CD4-positive, alpha-beta memory T cell (primary cell): Measurements from ENCODE around the gene LSG1. TPM values are rescaled to one million over a fixed set of nuclear protein-coding genes. Genes with fewer than 3 reads are reported as not detected.

Experiments
- CTCF ChIA-PET: fragments of 350-600 bp; sonication (Branson Sonifier 250); formaldehyde crosslinking; loops from one replicate; lab custom pipeline; 2021; ENCODE audit warnings: inconsistent platforms; ENCODE audit not compliant: partially characterized antibody; lab: Charles Lee
- POLR2A ChIA-PET: fragments of 350-600 bp; sonication (Branson Sonifier 250); formaldehyde crosslinking; loops from one replicate; lab custom pipeline; 2021; ENCODE audit not compliant: partially characterized antibody; lab: Charles Lee
- DNase-seq, 5 donors: peaks; one replicate each; pipeline versions ENCODE4 v3.0.0 to v3.0.0-alpha.2; 2020 to 2022; ENCODE audit warnings: mixed read lengths in 1 of 5
- H3K27ac ChIP-seq: one replicate; pipeline ENCODE4 v1.7.0; 2013; ENCODE audit warnings: low read depth, low read length
- H3K27me3 ChIP-seq: 2 replicates; pipeline ENCODE4 v1.7.0; 2013; ENCODE audit warnings: mild to moderate bottlenecking, low read length, moderate library complexity; ENCODE audit not compliant: insufficient read depth
- H3K36me3 ChIP-seq: 2 replicates; pipeline ENCODE4 v1.7.0; 2013; ENCODE audit warnings: mild to moderate bottlenecking, low read length, moderate library complexity; ENCODE audit not compliant: insufficient read depth
- H3K4me1 ChIP-seq: 2 replicates; pipeline ENCODE4 v1.7.0; 2013; ENCODE audit warnings: mild to moderate bottlenecking, low read length, moderate library complexity; ENCODE audit not compliant: insufficient read depth
- H3K4me3 ChIP-seq, 2 donors: one replicate each; pipeline ENCODE4 v1.7.0; 2013; ENCODE audit warnings: low read length in 2 of 2, mild to moderate bottlenecking in 1 of 2
- H3K9me3 ChIP-seq, 2 donors: one replicate each; pipeline ENCODE4 v1.7.0; 2013; ENCODE audit warnings: low read length in 2 of 2, control low read depth in 1 of 2; ENCODE audit not compliant: control insufficient read depth in 1 of 2
- H3K27ac Mint-ChIP-seq, 7 donors: one replicate each; pipeline ENCODE4 v1.8.0; 2020 to 2021; ENCODE audit warnings: mixed read lengths in 7 of 7, mild to moderate bottlenecking in 6 of 7, inconsistent platforms in 3 of 7, moderate library complexity in 3 of 7
- H3K27me3 Mint-ChIP-seq, 2 donors: one replicate each; pipeline ENCODE4 v1.8.0; 2020 to 2021; ENCODE audit warnings: mixed read lengths in 2 of 2
- H3K36me3 Mint-ChIP-seq, 2 donors: one replicate each; pipeline ENCODE4 v1.8.0; 2020 to 2021; ENCODE audit warnings: mixed read lengths in 2 of 2, inconsistent platforms in 1 of 2, mild to moderate bottlenecking in 1 of 2
- H3K4me1 Mint-ChIP-seq, 4 donors: one replicate each; pipeline ENCODE4 v1.8.0; 2020 to 2021; ENCODE audit warnings: mixed read lengths in 4 of 4, mild to moderate bottlenecking in 1 of 4
- H3K4me3 Mint-ChIP-seq, 8 donors: one replicate each; pipeline ENCODE4 v1.8.0; 2020 to 2021; ENCODE audit warnings: mixed read lengths in 8 of 8, mild to moderate bottlenecking in 7 of 8, moderate library complexity in 6 of 8, inconsistent platforms in 3 of 8
- H3K9me3 Mint-ChIP-seq, 8 donors: one replicate each; pipeline ENCODE4 v1.8.0; 2020 to 2021; ENCODE audit warnings: mixed read lengths in 8 of 8, mild to moderate bottlenecking in 5 of 8, inconsistent platforms in 3 of 8, moderate library complexity in 1 of 8
- intact Hi-C: fragments of 100-400 bp; cut with micrococcal nuclease; formaldehyde crosslinking; loops from one replicate; pipeline ENCODE4 v1.15.1; 2023
- polyA plus RNA-seq, 2 donors: library from polyadenylated mRNA; unstranded; fragments of 300-500 nt; fragmentation: Illumina TruSeq; gene quantifications; one replicate each; pipeline ENCODE4 v1.2.3, GENCODE V29; 2021
- total RNA-seq, 2 experiments: library from RNA; stranded (reverse); gene quantifications; one replicate each; pipeline ENCODE4 v1.2.3, GENCODE V29; 2021

The LSG1 gene
- total and polyA plus RNA-seq, 4 experiments from 2014 or later, result 9.6 to 49.5 (median 42.3) TPM

DNA sequence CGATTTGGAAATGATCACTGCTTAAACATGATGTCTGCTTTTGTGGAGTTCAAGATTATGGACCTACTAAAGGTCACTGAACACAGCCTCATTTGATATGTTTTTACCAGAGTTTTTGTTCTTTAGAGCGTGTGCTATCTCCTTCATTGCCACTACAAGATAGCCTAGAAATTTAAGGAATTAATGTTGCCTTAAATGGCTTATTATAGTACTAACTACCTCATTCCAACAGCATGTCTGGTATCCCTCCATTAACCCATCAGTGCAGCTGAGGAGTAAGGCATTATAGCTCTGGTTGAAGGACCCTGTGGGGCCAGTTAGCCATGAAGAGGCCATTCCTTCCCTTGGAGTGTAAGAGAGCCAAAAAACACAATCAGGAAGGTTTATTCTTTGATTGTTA, 11.4 kb upstream of the LSG1 start:
- peak overlapping the region in 1 of 8 donors; percentile 17 for H3K4me3 Mint-ChIP-seq
- no peak for DNase-seq

DNA sequence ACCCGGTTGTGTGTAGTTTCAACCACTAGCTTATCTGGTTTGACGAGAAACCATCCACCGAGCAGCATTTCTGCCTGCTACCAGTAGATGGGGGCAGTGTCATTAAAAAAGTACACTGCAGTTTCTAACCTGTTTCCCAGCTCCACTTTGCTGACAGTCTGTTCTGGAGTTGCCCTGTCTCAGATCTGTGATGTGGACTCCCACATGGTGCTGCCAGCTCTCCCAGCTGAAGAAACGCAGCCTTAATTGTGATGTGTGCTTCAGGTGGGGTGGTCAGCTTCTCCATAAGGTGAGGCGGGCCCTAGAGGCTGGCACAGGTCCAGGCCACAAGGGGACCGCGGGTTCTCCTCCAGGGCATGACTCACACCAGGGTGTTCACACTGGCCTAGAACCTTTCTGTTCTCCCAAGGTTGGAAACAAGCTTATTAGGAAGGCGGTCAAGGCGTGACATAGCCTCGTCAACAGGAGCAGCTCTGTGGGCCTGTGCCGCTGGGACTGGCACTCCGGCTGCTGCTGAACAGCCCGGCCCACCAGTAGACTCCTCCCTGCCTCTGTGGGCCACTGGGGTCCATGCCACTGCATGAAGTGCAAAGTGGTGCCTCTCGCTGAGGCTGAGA, 10.8 kb upstream of the LSG1 start:
- H3K36me3 Mint-ChIP-seq, result peaks cover 0 to 5% of the 10 kb centered on the region in 2 donors
- POLR2A ChIA-PET, result interaction anchor here (1.0 to 8.1 kb wide), 8 partner anchors 11 to 840 kb away, joined by 3 to 262 read pairs (median 5); partner anchors contain the start of genes LSG1 and XXYLT1
- H3K27ac ChIP-seq, result no peak overlapping the region
- peak; percentile 59 to 74 (median 69) for DNase-seq
- peaks cover 16 to 42% (median 29%) of the 10 kb centered on the region in 4 donors for H3K4me1 Mint-ChIP-seq
- H3K4me1 ChIP-seq, result peaks cover 35% of the 10 kb centered on the region
- H3K9me3 Mint-ChIP-seq, result no peaks in the 10 kb centered on the region
- H3K4me3 Mint-ChIP-seq, result peak overlapping the region in 1 of 8 donors; percentile 23
- no peaks in the 10 kb centered on the region for H3K27me3 Mint-ChIP-seq
- no peaks in the 10 kb centered on the region for H3K27me3 ChIP-seq
- H3K4me3 ChIP-seq, result no peak overlapping the region
- intact Hi-C loops, result loop anchor here (1.0 kb wide), 1 partner anchor 577 kb away; no protein-coding TSS in a partner anchor
- CTCF ChIA-PET, result interaction anchor here (0.6 to 9.0 kb wide), 34 partner anchors 9 to 850 kb away, joined by 3 to 281 read pairs (median 4); partner anchors contain the start of genes LSG1 and XXYLT1
- no peaks in the 10 kb centered on the region for H3K36me3 ChIP-seq
- H3K9me3 ChIP-seq, result no peaks in the 10 kb centered on the region
- peak overlapping the region in 2 of 7 donors; percentile 4 to 62 for H3K27ac Mint-ChIP-seq

More for the DNA sequence above, 11.4 kb upstream of the LSG1 start:
- H3K4me1 ChIP-seq, result peaks cover 39% of the 10 kb centered on the region
- no peaks in the 10 kb centered on the region for H3K27me3 ChIP-seq
- Mint-ChIP-seq H3K4me1 (peaks cover 16 to 43% (median 30%) of the 10 kb centered on the region in 4 donors), H3K27me3 (no peaks in the 10 kb centered on the region), H3K27ac (no peak overlapping the region), H3K9me3 (no peaks in the 10 kb centered on the region), H3K36me3 (peaks cover 0 to 5% of the 10 kb centered on the region in 2 donors)
- ChIA-PET CTCF (interaction anchor here (1.1 to 9.0 kb wide), 23 partner anchors 9 to 839 kb away, joined by 3 to 281 read pairs (median 7); partner anchors contain the start of genes LSG1 and XXYLT1), POLR2A (interaction anchor here (1.1 to 8.1 kb wide), 6 partner anchors 11 to 586 kb away, joined by 3 to 262 read pairs (median 5); partner anchors contain the start of gene LSG1)
- no peak overlapping the region for H3K4me3 ChIP-seq
- H3K36me3 ChIP-seq, result no peaks in the 10 kb centered on the region
- no peaks in the 10 kb centered on the region for H3K9me3 ChIP-seq
- no peak overlapping the region for H3K27ac ChIP-seq
- intact Hi-C loops, result no loop called here

DNA sequence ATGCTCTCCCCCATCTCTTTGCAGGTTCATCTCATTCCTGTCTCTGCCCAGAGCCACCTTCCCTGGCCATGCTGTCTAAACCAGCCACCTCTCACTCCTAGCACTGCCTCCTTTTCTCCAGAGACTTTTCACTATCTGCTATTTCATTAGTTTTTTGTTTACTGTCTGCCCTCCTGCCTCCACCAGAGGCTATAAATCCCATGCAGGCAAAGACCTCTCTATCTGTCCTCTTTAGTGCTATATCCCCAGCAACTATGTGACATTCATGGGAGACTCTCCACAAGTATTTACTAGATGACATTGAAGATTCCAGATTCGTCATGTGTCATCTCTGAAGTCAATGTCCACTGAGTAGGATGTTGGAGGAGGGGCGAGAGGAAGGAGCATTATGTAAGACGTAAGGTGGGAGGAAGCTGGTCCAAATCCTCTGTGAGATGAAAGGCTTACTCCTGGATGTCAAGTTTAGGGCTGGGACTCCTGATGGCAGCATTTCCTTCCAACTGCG, 10.2 kb upstream of the LSG1 start:
- Mint-ChIP-seq H3K27me3 (no peaks in the 10 kb centered on the region), H3K9me3 (no peaks in the 10 kb centered on the region), H3K4me3 (peak overlapping the region in 1 of 8 donors; percentile 23), H3K36me3 (peaks cover 0 to 5% of the 10 kb centered on the region in 2 donors), H3K4me1 (peaks cover 16 to 39% (median 26%) of the 10 kb centered on the region in 4 donors), H3K27ac (peak overlapping the region in 3 of 7 donors; percentile 4 to 62 (median 12))
- intact Hi-C loops, result loop anchor here (1.0 kb wide), 1 partner anchor 578 kb away; no protein-coding TSS in a partner anchor
- H3K4me3 ChIP-seq, result no peak overlapping the region
- no peak for DNase-seq
- ChIA-PET CTCF (interaction anchor here (0.6 to 9.0 kb wide), 34 partner anchors 10 to 850 kb away, joined by 3 to 281 read pairs (median 4); partner anchors contain the start of genes LSG1 and XXYLT1), POLR2A (interaction anchor here (1.0 to 8.1 kb wide), 8 partner anchors 10 to 840 kb away, joined by 3 to 262 read pairs (median 5); partner anchors contain the start of genes LSG1 and XXYLT1)
- no peaks in the 10 kb centered on the region for H3K27me3 ChIP-seq
- H3K9me3 ChIP-seq, result no peaks in the 10 kb centered on the region
- H3K4me1 ChIP-seq, result peaks cover 31% of the 10 kb centered on the region
- no peaks in the 10 kb centered on the region for H3K36me3 ChIP-seq
- H3K27ac ChIP-seq, result no peak overlapping the region

DNA sequence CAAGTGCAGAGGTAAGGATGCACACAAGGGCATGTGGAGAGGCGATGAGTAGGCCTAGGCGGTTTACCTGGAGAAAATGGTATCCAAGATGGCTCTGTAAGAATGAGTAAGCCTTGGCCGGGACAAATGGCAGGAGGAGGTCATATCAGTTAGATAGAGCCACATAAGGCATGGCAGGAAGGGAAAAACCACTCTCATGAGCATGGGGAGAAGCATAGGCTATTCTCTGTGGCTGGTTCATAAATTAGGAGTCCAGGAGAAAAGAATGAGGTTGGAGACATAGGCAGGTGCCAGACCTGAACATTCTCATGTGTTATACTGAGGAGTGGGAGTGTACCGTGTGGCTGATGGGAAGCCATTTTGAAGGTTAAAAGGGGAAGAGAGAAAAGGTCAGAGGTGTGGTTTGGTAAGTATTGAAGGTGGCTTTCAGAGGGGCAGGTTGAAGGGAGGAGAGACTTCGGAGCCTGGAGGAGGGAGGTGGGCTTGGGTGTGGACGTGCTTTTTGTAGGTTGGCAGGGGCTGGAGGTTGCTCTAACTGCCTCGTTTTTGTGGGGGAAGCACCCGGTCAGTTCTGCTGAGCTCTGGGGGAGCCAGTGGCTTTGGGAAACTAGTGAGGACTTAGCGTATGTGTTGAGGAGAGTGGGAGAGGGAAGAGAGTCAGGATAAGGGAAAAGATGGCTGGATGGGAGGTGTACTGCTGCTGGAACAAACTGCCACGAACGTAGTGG, 9.1 kb upstream of the LSG1 start:
- H3K36me3 ChIP-seq, result no peaks in the 10 kb centered on the region
- no peaks in the 10 kb centered on the region for H3K27me3 ChIP-seq
- peaks cover 27% of the 10 kb centered on the region for H3K4me1 ChIP-seq
- CTCF ChIA-PET, result interaction anchor here (3.3 to 9.0 kb wide), 4 partner anchors 10 to 589 kb away, joined by 21 to 281 read pairs (median 93); partner anchors contain the start of genes LSG1 and XXYLT1
- peaks cover 0 to 4% of the 10 kb centered on the region in 2 donors for H3K36me3 Mint-ChIP-seq
- H3K4me1 Mint-ChIP-seq, result peaks cover 14 to 32% (median 21%) of the 10 kb centered on the region in 4 donors
- no peak overlapping the region for H3K4me3 ChIP-seq
- DNase-seq, result no peak
- POLR2A ChIA-PET, result no interaction called here
- peak overlapping the region in 1 of 7 donors; percentile 47 for H3K27ac Mint-ChIP-seq
- intact Hi-C loops, result no loop called here
- H3K9me3 ChIP-seq, result no peaks in the 10 kb centered on the region
- no peaks in the 10 kb centered on the region for H3K27me3 Mint-ChIP-seq
- H3K9me3 Mint-ChIP-seq, result no peaks in the 10 kb centered on the region
- H3K27ac ChIP-seq, result no peak overlapping the region
- no peak overlapping the region for H3K4me3 Mint-ChIP-seq

DNA sequence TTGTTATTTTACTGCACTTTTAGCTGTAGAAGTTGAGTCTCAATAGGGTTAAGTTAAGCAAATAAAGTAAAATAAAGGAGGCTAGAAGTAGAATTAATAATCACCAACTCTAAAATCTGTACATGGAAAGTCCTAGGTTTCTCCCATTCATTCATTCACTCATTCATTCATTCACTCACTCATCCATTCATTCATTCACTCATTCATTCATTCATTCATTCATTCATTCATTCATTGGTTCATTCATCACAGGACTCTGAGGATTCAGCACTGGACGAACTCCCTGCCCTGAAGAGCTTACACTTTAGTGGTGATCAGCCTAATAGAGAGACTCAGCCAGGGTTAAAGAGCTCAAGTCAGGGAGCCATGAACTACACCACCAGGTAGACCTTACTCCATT, 4.5 kb upstream of the LSG1 start:
- ChIA-PET POLR2A (interaction anchor here (10.1 kb wide), 1 partner anchor 9 kb away, joined by 262 read pairs; the partner anchor contains the start of gene FAM43A), CTCF (interaction anchor here (3.2 to 12.8 kb wide), 2 partner anchors 9 to 430 kb away, joined by 11 to 281 read pairs; partner anchors contain the start of gene FAM43A)
- H3K36me3 Mint-ChIP-seq, result peaks cover 0 to 11% of the 10 kb centered on the region in 2 donors
- H3K4me3 Mint-ChIP-seq, result no peak overlapping the region
- peaks cover 5 to 21% (median 13%) of the 10 kb centered on the region in 4 donors for H3K4me1 Mint-ChIP-seq
- H3K27me3 Mint-ChIP-seq, result peaks cover 0 to 4% of the 10 kb centered on the region in 2 donors
- no peak for DNase-seq
- Histone ChIP-seq H3K27ac (no peak overlapping the region), H3K27me3 (no peaks in the 10 kb centered on the region), H3K4me1 (peaks cover 16% of the 10 kb centered on the region), H3K9me3 (no peaks in the 10 kb centered on the region), H3K4me3 (no peak overlapping the region), H3K36me3 (no peaks in the 10 kb centered on the region)
- H3K9me3 Mint-ChIP-seq, result no peaks in the 10 kb centered on the region
- H3K27ac Mint-ChIP-seq, result no peak overlapping the region
- intact Hi-C loops, result no loop called here

DNA sequence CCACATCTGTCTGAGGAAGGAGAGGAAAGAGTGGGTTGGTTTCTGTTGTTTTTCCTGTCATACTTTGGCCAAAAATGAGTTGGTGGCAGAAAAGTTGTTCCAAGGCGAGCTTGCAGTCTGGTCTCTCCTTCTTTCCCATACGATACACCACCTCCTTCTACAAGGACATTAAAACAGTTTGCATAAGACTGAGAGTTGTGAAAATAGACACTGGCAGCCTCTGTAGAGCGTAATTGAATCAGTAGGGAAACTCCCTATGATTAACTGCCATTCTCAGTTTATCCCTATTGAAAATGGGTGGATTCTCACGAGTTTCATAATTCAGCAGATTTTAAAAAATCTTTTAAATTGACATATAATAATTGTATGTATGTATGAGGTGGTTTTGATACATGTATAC, 3.7 kb upstream of the LSG1 start:
- peak overlapping the region in 1 of 8 donors; percentile 54 for H3K4me3 Mint-ChIP-seq
- POLR2A ChIA-PET, result interaction anchor here (10.1 kb wide), 1 partner anchor 10 kb away, joined by 262 read pairs; the partner anchor contains the start of gene FAM43A
- DNase-seq, result no peak
- H3K27me3 Mint-ChIP-seq, result peaks cover 0 to 4% of the 10 kb centered on the region in 2 donors
- H3K9me3 ChIP-seq, result no peaks in the 10 kb centered on the region
- peaks cover 9 to 29% (median 19%) of the 10 kb centered on the region in 4 donors for H3K4me1 Mint-ChIP-seq
- peak overlapping the region in 1 of 7 donors; percentile 99 for H3K27ac Mint-ChIP-seq
- H3K27me3 ChIP-seq, result no peaks in the 10 kb centered on the region
- H3K36me3 ChIP-seq, result no peaks in the 10 kb centered on the region
- H3K4me3 ChIP-seq, result no peak overlapping the region
- CTCF ChIA-PET, result interaction anchor here (3.2 to 12.8 kb wide), 2 partner anchors 10 to 431 kb away, joined by 11 to 281 read pairs; partner anchors contain the start of gene FAM43A
- no peak overlapping the region for H3K27ac ChIP-seq
- peaks cover 24% of the 10 kb centered on the region for H3K4me1 ChIP-seq
- H3K36me3 Mint-ChIP-seq, result peaks cover 0 to 14% of the 10 kb centered on the region in 2 donors
- no peaks in the 10 kb centered on the region for H3K9me3 Mint-ChIP-seq
- intact Hi-C loops, result no loop called here
